Stimulated activated CD8-positive, alpha-beta memory T cell treated with anti-CD3 and anti-CD28 coated beads, Interleukin-7, amount 100 ng/mL, for 24 hours (primary cell): ENCODE results near the gene ROR2.

ENCODE experiments used
- DNase-seq: peaks from one replicate; pipeline ENCODE4 v3.0.0-alpha.2; 2020; ENCODE audit warnings: low read depth

Gene ROR2

DNA sequence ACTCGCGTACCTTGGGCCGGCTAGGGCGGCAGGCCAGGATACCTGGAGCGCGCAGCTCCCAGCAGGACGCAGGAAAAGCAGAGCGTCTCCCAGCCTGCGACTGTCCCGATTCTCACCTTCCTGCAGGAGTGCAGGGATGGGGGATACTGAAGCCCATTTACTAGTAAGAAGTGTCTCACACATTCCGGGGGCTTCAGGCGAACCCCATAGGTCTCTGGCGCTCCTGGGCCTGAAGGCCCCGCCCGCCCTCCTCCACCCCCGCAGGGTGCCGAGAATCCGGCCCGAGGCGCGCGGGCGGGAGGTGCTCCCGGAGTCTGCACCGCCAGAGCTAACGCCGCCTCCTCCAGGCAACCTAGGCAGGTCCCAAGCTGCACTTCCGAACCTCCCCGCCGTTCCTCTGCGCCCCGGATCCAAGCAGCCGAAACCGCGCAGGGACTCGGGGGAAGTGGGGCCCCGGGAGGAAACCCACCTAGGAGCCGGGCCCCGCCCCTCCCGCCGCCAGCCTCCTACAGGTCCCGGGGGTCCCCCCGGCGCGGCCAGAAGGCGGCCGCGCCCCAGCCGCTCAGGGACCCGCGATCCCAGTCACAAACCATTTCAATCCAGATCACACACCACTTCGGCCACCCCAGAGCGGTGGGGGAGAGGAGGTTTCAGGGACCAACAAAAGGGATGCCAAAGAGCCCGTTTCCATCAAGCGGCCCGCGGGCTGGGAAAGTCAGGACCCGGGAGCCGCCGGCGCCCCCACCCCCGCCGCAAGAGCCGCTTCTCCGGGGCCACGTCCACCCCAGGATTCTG is 1.2 kb downstream of the ROR2 start:
- DNase-seq, result no peak

DNA sequence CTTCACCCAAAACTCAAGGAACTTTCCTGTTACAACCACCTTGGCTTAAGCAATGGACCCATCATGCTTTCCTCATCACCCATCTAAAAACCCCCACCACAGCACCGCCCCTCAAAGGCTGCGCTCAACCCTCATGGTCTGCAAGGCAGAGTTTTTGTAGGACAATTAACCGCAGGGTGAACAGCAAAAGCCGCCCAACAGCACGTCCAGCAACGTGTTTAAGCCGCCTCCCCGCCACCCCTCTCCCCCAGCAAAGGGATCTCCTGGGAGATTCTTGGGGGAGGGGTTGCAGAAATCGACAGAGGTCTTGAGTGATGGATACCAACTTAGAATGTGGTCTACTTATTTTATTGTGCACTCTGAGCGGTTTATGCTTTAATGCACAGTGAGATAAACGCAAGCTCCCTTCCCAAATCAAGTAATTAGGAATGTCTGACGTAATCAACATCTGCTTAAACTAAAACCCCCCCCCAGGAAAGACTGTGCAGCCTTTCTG is 1.9 kb downstream of the ROR2 start:
- DNase-seq, result no peak

GRCh38 chr9:91946653-91947488 is 3.2 kb downstream of the ROR2 start:
- no peak for DNase-seq

DNA sequence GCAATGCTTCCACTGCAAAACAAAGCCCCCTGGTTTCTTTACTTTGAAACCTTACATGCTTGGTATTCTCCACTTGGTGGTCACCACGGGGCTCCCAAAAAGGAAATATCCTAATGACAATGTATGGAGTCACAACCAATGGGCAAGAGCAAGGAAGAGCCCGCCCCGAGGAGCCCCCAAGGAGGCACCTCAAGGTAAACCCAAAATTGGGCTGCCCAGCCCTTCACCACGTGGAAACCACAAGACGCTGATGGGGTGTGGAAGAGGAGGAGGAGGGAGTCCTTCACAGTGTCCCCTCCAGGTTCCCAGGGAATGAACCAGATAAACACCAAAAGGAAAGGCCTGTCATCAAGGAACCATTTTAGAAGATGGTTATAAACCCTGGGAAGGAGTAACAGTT is 3.8 kb downstream of the ROR2 start:
- DNase-seq, result no peak

DNA sequence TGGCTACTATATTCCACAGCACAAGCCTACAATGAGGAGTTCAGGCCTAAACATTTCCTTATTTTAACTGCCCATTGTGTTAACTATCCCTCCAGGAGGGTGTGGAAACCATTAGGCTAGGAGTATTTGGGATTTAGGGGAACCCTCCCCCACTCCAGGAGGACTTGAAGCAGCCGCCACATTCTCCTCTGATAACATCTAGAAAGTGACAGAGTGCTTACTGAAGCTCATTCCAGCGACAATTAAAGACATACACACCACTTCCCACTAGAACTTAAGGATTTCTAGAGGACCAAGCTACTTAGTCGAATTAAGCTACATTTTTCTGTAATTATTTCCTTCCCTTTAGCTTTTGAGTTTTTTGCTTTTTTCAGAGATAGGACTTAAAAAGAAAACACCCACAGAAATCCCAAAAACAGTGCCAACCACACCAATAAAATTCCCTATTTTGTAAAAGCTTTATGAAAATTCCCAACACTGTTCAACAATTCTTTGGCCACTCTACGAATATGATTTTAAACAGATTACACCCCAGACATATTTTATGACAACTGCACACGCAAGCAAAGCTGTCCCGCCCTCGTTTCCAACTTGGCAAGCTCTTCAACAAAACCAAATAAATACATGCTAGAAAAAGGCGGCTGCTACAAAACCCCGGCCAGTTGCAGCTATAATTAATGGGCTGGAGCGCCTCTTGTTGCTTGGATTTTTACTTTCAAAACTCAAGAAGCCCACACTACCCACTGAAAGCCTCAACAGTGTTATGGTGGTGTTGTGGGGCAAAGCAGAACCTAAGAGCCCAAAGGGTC is 4.5 kb downstream of the ROR2 start:
- no peak for DNase-seq

- DNase-seq, result no peak
These were observed 5.3 kb downstream of the ROR2 start for GRCh38 chr9:91944711-91945110.

GRCh38 chr9:91943478-91944470 is 6.3 kb downstream of the ROR2 start:
- no peak for DNase-seq

DNA sequence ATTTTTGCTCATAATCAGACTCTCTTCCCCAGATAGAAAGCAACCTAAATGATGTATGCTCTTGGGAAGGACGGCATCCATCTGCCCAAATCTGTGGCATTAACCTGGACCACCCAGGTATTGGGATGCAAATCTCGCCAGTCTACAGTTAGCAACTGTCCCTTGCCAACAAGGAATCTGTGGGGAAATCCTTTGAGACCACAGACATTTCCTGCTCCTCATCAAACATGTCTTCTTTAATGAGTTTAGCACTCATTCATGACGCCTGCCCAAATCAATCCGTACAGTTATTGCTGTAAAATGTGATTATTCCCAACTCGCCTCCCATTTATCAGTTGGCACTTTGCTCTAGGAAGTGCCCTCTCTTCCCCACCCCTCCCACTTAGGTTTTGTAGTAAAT is 7.8 kb downstream of the ROR2 start:
- no peak for DNase-seq

DNA sequence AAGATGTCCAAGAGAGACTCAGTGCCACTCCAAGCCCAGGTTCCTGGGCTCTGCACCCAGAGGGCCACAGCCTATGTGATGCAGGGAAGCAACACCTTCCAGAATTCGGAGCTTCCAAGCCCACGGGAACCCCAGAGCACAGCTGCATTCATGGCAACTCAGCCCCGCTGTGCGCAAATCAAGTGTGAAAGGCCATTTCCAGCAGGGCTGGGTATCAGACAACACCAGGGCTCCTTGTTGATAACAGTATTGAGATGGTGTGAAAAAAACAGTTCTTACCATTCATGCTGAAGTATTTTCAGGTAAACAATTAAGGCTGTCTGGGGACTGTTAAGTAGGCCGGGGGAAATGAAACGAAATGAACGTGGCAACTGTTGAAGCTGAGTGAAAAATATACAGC is 10.1 kb downstream of the ROR2 start:
- no peak for DNase-seq

- no peak for DNase-seq
These were observed 12.3 kb downstream of the ROR2 start for GRCh38 chr9:91937727-91938126.

DNA sequence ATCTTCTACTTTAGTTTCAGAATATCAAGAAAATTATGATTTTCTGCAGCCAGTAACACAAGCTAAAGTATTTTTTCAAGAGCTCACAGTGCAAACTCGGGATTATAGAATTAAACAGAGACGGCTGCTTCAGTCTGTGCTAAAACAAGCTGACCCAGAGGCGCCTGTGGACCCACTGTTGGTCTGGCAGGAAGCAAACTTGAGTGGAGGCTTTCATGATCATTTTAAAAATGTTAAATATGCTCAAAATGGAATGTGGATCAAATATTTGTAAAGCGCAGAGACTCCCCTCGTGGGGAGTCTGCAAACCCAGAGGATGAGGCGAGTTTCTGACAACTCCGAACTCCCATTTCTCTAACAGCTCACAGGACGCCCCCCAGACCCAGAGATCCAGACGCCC is 13.0 kb downstream of the ROR2 start:
- no peak for DNase-seq

- no peak for DNase-seq
These were observed 14.1 kb downstream of the ROR2 start for GRCh38 chr9:91935805-91936514.

GRCh38 chr9:91935066-91935749 is 14.8 kb downstream of the ROR2 start:
- no peak for DNase-seq

- no peak for DNase-seq
These were observed 15.4 kb downstream of the ROR2 start for GRCh38 chr9:91934654-91935053.

DNA sequence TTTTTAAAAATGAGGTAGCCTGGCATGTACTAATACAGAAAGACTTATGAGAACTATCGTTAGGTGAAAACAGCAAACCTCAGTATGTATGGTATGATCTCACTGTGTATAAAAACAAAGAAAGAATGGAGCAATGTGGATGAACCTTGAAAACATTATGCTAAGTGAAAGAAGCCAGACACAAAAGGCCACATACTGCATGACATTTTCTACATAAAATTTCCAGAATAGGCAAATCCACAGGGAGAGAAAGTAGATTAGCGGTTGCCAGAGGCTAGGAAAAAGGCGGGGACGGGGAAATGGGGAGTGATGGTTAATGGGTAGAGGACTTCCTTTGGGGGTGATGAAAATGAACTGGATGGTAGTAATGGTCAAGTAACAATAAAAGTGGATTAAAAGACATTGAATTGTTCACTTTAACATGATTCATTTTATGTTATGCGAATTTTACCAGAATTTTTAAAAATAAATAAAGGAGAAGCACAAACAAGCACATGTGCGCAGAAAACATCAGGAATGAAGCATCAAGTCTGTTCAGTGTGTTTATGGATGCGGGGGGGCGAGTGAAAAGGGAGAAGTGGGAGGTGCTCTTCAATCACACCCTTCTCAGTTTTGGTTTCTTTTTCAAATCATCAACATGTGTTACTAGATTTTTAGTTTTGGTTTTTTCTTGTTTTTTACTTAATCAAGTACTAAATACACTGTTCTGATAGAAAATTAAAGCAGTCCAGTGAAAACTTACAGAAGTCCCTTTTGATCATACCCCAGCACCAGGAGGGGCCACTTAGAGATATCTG is 16.3 kb downstream of the ROR2 start:
- DNase-seq, result no peak

DNA sequence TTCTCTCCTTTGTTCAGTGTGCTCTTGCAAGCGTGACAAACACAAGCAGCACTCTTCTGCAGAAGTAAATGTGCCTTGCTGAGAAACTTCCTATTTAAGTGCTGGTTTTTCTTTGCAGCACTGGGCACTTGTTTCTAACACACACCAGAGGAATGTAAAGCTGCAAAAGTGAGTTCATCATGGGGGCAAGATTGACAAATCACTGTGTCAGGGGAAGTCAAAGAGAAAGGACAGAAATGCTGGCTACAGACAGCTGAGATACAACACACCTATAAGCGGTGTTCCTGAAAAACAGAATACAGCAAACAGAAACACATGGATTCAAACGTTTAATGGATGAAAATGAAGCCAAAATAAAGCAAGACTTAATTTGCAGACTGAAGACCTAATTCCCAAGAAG is 19.6 kb downstream of the ROR2 start:
- no peak for DNase-seq

DNA sequence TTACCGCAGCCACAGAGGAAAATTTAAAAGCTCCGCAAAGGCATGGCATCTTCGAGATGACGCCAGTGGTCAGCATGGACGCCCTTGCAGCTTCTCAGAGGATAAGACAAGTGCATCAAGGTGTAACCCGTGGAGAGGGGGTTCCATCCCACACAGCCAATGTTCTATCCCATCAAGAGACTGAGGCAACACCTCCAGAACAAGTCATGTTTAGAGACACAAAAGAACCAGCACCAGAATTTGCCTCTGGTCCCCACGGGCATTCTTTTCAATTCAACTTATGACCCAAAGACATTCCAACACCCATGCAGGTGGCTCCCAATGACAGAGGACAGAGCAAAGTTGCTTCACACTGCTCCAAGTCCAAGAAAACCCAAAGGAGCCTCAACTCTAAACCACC is 20.7 kb downstream of the ROR2 start:
- no peak for DNase-seq

DNA sequence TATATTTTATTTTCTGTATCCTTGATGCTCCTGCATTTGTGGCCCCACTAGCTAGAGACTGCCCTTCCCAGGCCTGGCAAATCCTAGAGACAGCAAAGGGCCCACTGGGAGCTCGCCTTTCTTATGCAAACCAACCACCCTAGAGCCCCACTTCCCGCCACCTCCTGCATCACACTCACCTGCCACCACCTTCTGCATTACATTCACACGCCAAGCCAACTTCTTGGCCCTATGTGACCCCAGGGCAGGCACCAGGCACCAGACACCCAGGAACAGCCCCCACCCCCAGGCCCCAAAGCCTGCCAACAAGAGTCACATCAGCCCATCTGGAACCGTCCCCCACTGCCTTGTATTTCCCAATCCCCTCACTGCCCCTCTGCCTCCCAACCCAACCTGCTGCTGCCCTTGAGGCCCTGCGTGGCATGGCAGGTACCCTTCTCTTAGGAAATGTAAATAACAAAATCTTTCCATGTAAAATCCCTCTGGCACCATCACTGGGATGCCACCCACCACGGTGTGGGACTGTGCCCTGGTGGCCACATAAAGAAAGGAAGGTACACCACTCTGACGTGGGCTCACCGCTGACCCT is 22.0 kb downstream of the ROR2 start:
- DNase-seq, result no peak

DNA sequence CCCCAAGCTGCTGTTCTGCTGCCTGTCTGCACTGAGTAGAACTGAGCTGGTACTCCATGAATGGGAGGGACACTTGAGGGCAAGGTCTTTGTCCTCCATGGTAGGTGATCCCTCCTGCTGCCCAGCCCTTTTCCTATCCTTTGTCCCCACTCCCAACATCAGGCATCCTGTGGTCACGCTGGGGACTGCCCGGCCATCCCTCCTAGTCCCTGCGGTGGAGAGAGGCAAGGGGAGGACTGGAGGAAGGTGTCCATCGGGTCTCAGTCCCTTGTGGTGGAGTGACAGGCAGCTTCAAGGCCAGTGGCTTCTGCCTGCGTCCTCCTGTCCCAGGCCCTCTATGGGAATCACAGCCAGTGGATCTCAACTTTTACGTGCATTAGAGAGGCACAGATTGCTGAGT is 25.9 kb downstream of the ROR2 start:
- DNase-seq, result no peak
